ENCODE results near the gene STXBP6.

Gene STXBP6

GRCh38 chr14:24888532-24888931 is 161.4 kb downstream of the STXBP6 start:
- DNase-seq (ENCODE audit: low read depth, low spot score): no peak

- DNase-seq (ENCODE audit: low read depth, low spot score): no peak
Observed at GRCh38 chr14:24887623-24888304, 162.2 kb downstream of the STXBP6 start.

- no peak for DNase-seq (ENCODE audit: low read depth, low spot score)
Observed at GRCh38 chr14:24885410-24885913, 164.5 kb downstream of the STXBP6 start.

GRCh38 chr14:24883576-24883975 is 166.4 kb downstream of the STXBP6 start:
- DNase-seq (ENCODE audit: low read depth, low spot score): no peak

GRCh38 chr14:24881116-24881893 is 168.6 kb downstream of the STXBP6 start:
- no peak for DNase-seq (ENCODE audit: low read depth, low spot score)

GRCh38 chr14:24880689-24881088 is 169.3 kb downstream of the STXBP6 start:
- no peak for DNase-seq (ENCODE audit: low read depth, low spot score)

DNA sequence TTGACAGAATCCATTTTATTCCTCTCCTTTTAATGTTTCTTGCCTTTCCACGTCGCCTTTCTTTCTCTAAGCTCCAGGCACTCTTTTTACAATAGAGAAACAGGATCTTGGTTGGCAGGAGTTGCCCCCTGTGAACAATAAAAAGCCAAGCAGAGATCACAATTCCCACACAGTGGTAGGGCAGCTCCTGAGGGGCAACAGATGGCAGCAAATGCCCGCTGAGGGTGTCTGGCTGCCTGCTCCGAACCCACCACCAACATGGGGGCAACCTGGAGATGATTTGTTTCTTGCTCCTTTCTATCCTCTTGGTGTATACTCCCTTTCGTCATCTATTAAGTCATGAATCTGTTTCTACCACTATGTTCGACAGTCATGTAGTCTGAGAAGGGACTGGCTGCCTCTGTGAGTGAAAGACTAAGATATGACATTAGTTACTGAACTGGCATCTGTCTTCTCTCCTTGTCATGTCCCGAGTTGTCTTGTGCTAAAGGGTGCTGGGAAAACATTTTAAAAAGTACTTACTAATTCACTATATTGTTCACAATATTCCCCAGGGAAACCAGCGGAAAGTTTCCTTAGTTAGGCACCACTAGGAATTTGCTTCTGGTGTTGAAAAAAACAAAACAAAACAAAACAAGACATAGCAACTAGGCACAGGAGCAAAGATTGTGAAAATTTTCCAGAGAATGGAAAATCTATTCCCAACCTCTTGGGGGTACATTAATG is 170.1 kb downstream of the STXBP6 start:
- DNase-seq (ENCODE audit: low read depth, low spot score): no peak

GRCh38 chr14:24876996-24877395 is 173.0 kb downstream of the STXBP6 start:
- no peak for DNase-seq (ENCODE audit: low read depth, low spot score)

GRCh38 chr14:24875991-24876878 is 173.7 kb downstream of the STXBP6 start:
- no peak for DNase-seq (ENCODE audit: low read depth, low spot score)

DNA sequence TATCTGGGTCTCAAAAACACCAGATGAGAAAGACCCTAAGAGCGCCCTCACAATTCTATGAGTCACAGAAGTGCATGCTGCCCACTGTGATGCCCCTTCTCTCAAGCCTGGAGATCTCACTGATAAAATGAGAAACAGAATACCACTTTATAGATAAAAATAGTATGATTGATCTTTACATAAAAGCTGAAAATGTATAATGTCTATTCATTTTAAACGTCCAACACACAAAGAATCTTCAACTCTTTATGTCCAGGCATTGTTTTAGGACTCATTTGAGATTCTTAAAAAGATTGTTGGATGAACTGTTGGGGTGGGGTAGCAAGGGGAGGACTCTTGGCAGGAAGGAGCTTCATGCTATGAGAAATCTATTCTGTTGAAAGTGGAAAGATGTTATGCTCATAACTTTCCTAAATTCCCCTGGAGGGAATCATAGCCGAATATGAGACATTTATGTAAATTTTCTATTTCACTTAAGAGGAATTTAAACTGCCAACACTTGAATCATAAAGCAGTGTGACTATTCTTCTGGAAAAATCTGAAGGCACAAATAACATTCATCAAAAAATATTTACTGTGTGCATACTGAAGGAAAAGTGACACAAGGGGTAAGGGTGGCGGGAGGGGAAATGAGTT is 174.6 kb downstream of the STXBP6 start:
- DNase-seq (ENCODE audit: low read depth, low spot score): no peak

GRCh38 chr14:24874514-24875202 is 175.3 kb downstream of the STXBP6 start:
- DNase-seq (ENCODE audit: low read depth, low spot score): no peak

DNA sequence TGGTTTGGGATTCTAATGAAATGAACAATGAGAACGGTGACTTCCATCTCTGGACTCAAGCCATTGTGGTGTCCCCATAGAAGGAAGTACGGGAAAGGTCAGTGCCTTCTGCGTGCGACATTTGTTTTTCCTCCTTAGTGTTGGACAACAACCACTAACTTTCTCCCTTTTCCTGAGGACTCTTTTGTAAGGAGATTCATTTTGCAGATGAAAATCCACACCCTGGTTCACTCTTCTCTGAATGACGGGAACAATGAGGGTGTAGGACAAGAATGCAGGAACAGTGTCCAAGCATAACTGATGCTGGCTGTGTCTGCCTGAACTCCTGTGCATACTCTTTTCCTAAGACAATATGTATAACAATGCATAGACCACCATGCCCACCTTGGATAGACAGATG is 176.4 kb downstream of the STXBP6 start:
- no peak for DNase-seq (ENCODE audit: low read depth, low spot score)

DNA sequence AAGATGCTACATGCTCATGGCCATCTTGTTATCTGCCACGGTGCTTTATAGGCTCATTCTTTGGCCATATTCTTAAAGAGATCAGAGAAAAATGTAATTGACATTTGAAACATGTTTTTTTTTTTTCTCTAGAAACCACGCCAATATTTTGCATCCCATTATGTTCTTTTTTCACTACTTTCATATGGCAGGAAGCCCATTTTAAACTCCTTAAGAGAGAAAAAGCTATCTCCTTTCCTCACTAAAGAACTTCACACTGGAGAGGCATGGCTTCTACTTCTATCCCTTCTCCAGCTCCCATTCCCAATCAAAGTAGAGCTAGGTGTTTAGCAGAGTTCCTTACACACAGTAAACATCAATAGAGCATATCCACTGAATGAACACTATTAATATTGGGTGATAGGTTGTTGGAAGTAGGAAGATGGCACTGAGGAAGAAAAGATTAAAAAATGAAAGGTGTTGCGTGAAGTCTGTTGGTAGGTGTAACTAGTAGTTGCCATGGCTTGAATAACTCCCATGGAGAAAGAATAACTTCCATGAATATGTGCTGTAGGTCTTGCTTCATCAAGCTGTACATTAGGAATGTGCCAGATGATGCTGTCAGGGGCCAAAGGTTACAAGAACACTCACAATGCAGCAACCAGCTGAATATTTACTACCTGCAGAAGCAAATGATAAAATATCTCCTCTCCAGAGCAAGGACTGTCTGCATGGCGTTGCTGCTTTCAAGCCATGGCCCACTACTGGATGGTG is 178.8 kb downstream of the STXBP6 start:
- DNase-seq (ENCODE audit: low read depth, low spot score): no peak

- no peak for DNase-seq (ENCODE audit: low read depth, low spot score)
Observed at GRCh38 chr14:24868389-24868788, 181.6 kb downstream of the STXBP6 start.

DNA sequence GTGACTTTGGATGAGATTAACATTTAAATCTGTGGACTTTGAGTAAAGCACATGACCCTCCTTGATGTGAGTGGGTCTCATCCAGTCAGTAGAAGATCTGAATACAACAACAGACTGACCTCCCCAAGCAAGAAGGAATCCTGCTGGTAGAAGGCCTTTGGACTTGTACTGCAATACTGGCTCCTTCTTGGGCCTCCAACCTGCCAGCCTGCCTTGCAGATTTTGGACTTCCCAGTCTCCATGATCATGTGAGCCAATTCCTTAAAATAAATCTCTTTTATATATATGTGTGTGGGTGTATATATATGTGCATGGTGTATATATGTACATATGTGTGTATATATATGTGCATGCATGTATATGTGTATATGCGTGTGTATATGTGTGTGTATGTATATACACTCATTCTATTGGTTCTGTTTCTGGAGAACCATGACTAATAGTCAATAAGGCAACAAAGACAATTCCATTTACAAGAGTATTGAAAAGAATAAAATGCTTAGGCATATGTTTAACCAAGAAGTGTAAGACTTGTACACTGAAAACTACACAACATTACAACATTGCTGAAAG is 183.8 kb downstream of the STXBP6 start:
- DNase-seq (ENCODE audit: low read depth, low spot score): no peak

DNA sequence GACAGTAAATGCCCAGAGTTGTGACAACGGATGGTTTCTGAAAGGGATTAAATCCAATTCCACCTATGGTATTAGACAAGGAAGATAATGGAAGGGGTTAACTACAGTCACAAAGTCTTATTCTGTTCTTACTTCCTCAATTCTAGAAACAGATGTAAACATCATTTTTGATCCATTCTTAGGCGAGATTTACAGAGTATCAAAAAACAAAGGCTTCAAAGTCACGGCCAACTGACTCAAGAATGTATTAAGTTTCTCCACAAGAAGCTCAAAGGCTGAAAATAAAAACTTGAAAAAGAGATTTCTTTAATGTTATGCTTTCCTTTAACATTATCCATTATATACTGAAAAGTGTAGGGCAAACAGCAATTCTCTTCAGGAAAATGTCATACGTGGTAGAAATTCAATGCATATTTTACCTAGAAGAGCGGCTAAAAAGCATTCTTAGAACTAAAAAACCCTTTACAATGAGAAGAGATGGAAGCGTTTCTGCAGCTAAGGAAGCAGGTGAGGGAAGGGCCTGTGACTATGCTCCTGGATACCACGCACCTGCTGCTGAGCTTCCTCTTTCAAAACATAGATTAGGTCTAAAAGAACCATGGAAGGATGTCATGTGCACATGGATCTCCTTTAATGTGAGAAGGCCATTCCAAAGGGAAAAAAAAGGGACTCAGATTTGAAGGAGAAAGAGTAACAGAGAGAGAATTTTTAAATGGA is 185.8 kb downstream of the STXBP6 start:
- DNase-seq (ENCODE audit: low read depth, low spot score): no peak

- DNase-seq (ENCODE audit: low read depth, low spot score): no peak
Observed at GRCh38 chr14:24861083-24861630, 188.8 kb downstream of the STXBP6 start.

GRCh38 chr14:24859559-24859958 is 190.4 kb downstream of the STXBP6 start:
- DNase-seq (ENCODE audit: low read depth, low spot score): no peak

Measured in smooth muscle cell of the brain vasculature (primary cell).